HepG2 (cell line): ENCODE data around the gene C1orf115. TPM values are rescaled to one million over a fixed set of nuclear protein-coding genes. Genes with fewer than 3 reads are reported as not detected.

Source experiments
- AKNA ChIP-seq: sonication (generic); formaldehyde crosslinking; IDR thresholded peaks from 2 replicates; pipeline ENCODE4 v1.4.0; 2020; ENCODE audit warnings: missing genetic modification reagents, borderline replicate concordance
- KIAA2018 ChIP-seq: sonication (generic); formaldehyde crosslinking; IDR thresholded peaks from 2 replicates; pipeline ENCODE4 v1.5.0; 2020; ENCODE audit warnings: mild to moderate bottlenecking, missing genetic modification reagents, borderline replicate concordance
- RFXANK ChIP-seq: IDR thresholded peaks from 2 replicates; pipeline ENCODE4 v1.6.1; 2016
- ZBTB34 ChIP-seq: sonication (generic); formaldehyde crosslinking; IDR thresholded peaks from 2 replicates; pipeline ENCODE4 v1.8.0; 2022; ENCODE audit warnings: mild to moderate bottlenecking, missing genetic modification reagents
- ZNF207 ChIP-seq: fragments of 450-650 bp; IDR thresholded peaks from 2 replicates; pipeline ENCODE4 v1.6.1; 2016; ENCODE audit warnings: antibody characterized with exemption, borderline replicate concordance
- ZNF343 ChIP-seq: sonication (generic); formaldehyde crosslinking; IDR thresholded peaks from 2 replicates; pipeline ENCODE4 v1.4.0; 2020; ENCODE audit warnings: mild to moderate bottlenecking, missing genetic modification reagents
- ZNF441 ChIP-seq: sonication (generic); formaldehyde crosslinking; IDR thresholded peaks from 2 replicates; pipeline ENCODE4 v1.7.0; 2021; ENCODE audit warnings: missing genetic modification reagents, borderline replicate concordance
- ZNF550 ChIP-seq: sonication (generic); formaldehyde crosslinking; IDR thresholded peaks from 2 replicates; pipeline ENCODE4 v1.4.0; 2020; ENCODE audit warnings: mild to moderate bottlenecking, missing genetic modification reagents, borderline replicate concordance
- ZNF660 ChIP-seq: sonication (generic); formaldehyde crosslinking; IDR thresholded peaks from 2 replicates; pipeline ENCODE4 v1.5.1; 2020; ENCODE audit warnings: mild to moderate bottlenecking, low read depth, missing genetic modification reagents, borderline replicate concordance
- ZNF770 ChIP-seq: sonication (generic); formaldehyde crosslinking; IDR thresholded peaks from 2 replicates; pipeline ENCODE4 v1.5.0; 2020; ENCODE audit warnings: mild to moderate bottlenecking, missing genetic modification reagents
- ZNF788 ChIP-seq: sonication (generic); formaldehyde crosslinking; IDR thresholded peaks from 2 replicates; pipeline ENCODE4 v1.5.0; 2020; ENCODE audit warnings: mild to moderate bottlenecking, missing genetic modification reagents, borderline replicate concordance
- polyA plus RNA-seq, 8 experiments: library from polyadenylated mRNA; depleted of rRNA in 3 of 8; stranded (reverse) in 7 of 8; unstranded in 1 of 8; fragments of >200 nt; fragmentation: Illumina TruSeq in 4 of 8; extraction: Trizol in 4 of 8; gene quantifications; 2 replicates each; pipeline versions ENCODE4 v1.2.1 to v1.2.3, GENCODE V29; 2011 to 2016; ENCODE audit warnings: low read depth in 4 of 8, missing spikeins in 1 of 8, mixed read lengths in 1 of 8; ENCODE audit not compliant: insufficient read depth in 1 of 8
- total RNA-seq, 5 experiments: library from RNA; depleted of rRNA; stranded (reverse); fragments of >200 nt; fragmentation: Illumina TruSeq; extraction: Trizol; gene quantifications; 2 replicates each; pipeline ENCODE4 v1.2.3, GENCODE V29; 2016; ENCODE audit warnings: low read depth in 1 of 5

The C1orf115 gene
- total and polyA plus RNA-seq, 2 of the 13 experiments (the other 11 are each of a cell fraction or from before 2014, with no cell fraction given) = 25.2 to 85.9 TPM

GRCh38 chr1:220698607-220699016 lies 8.4 kb downstream of the C1orf115 start (continued):
- no peak for TF ChIP-seq ZNF770 (CRISPR knock-in tag)
- no peak for TF ChIP-seq ZNF660 (CRISPR knock-in tag)
- TF ChIP-seq ZNF788 (CRISPR knock-in tag) = no peak
- no peak for TF ChIP-seq ZBTB34
- TF ChIP-seq AKNA = no peak
- TF ChIP-seq ZNF550 (CRISPR knock-in tag) = no peak
- TF ChIP-seq ZNF207 = no peak
- TF ChIP-seq ZNF343 (CRISPR knock-in tag) = no peak
- TF ChIP-seq RFXANK (CRISPR knock-in tag) = no peak
- no peak for TF ChIP-seq ZNF441 (CRISPR knock-in tag)
- no peak for TF ChIP-seq KIAA2018
